Measurements from ENCODE around the gene DSCAML1.

Gene DSCAML1

GRCh38 chr11:117456027-117456720 is 340.8 kb downstream of the DSCAML1 start:
- Histone ChIP-seq H3K79me2 (ENCODE audit: insufficient read depth, low read length) (no peaks in the 10 kb centered on the region), H3F3A (ENCODE audit: insufficient read depth, low read length) (no peaks in the 10 kb centered on the region), H3K4me2 (ENCODE audit: low read length) (no peak overlapping the region), H3K4me1 (ENCODE audit: insufficient read depth, low read length, severe bottlenecking) (no peaks in the 10 kb centered on the region), H2AFZ (ENCODE audit: low read length) (no peak overlapping the region), H3K4me3 (ENCODE audit: low read depth, low read length, poor library complexity, severe bottlenecking) (no peak overlapping the region), H3K9me3 (ENCODE audit: low read length) (no peaks in the 10 kb centered on the region), H3K27me3 (ENCODE audit: insufficient read depth, low read length) (no peaks in the 10 kb centered on the region; the same call in 1 of the 2 replicates), H3K27ac (ENCODE audit: low read depth, low read length, poor library complexity, severe bottlenecking) (no peak overlapping the region), H3K9me2 (ENCODE audit: low read depth, low read length) (no peaks in the 10 kb centered on the region), H4K20me1 (ENCODE audit: insufficient read depth, low read length) (no peaks in the 10 kb centered on the region), H3K9ac (ENCODE audit: low read length) (no peak overlapping the region), H3K36me3 (ENCODE audit: insufficient read depth, low read length) (no peaks in the 10 kb centered on the region)
- TF ChIP-seq CTCF (IDR thresholded peaks at IDR 0.05; ENCODE audit: low read length) (no peak), EZH2 (IDR thresholded peaks at IDR 0.05; ENCODE audit: borderline replicate concordance, low read length) (no peak)

GRCh38 chr11:117454564-117454917 is 342.5 kb downstream of the DSCAML1 start:
- H3K79me2 ChIP-seq (ENCODE audit: insufficient read depth, low read length) = no peaks in the 10 kb centered on the region

GRCh38 chr11:117453886-117454563 is 343.0 kb downstream of the DSCAML1 start:
- no peaks in the 10 kb centered on the region; the same call in 1 of the 2 replicates for H3K27me3 ChIP-seq (ENCODE audit: insufficient read depth, low read length)
- H3K9me3 ChIP-seq (ENCODE audit: low read length) = no peaks in the 10 kb centered on the region
- H3K9me2 ChIP-seq (ENCODE audit: low read depth, low read length) = no peaks in the 10 kb centered on the region
- no peaks in the 10 kb centered on the region for H4K20me1 ChIP-seq (ENCODE audit: insufficient read depth, low read length)
- H3K36me3 ChIP-seq (ENCODE audit: insufficient read depth, low read length) = no peaks in the 10 kb centered on the region
- no peak overlapping the region for H2AFZ ChIP-seq (ENCODE audit: low read length)
- no peaks in the 10 kb centered on the region for H3K4me1 ChIP-seq (ENCODE audit: insufficient read depth, low read length, severe bottlenecking)
- no peak overlapping the region for H3K4me2 ChIP-seq (ENCODE audit: low read length)
- H3K79me2 ChIP-seq (ENCODE audit: insufficient read depth, low read length) = no peaks in the 10 kb centered on the region
- no peak overlapping the region for H3K9ac ChIP-seq (ENCODE audit: low read length)
- no peaks in the 10 kb centered on the region for H3F3A ChIP-seq (ENCODE audit: insufficient read depth, low read length)
- no peak overlapping the region for H3K27ac ChIP-seq (ENCODE audit: low read depth, low read length, poor library complexity, severe bottlenecking)
- H3K4me3 ChIP-seq (ENCODE audit: low read depth, low read length, poor library complexity, severe bottlenecking) = no peak overlapping the region
- no peak for TF ChIP-seq EZH2 (IDR thresholded peaks at IDR 0.05; ENCODE audit: borderline replicate concordance, low read length)
- no peak for TF ChIP-seq CTCF (IDR thresholded peaks at IDR 0.05; ENCODE audit: low read length)

More at GRCh38 chr11:117454564-117454917, 342.5 kb downstream of the DSCAML1 start:
- Histone ChIP-seq H3K4me2 (ENCODE audit: low read length) (no peak overlapping the region), H3K9me3 (ENCODE audit: low read length) (no peaks in the 10 kb centered on the region), H2AFZ (ENCODE audit: low read length) (no peak overlapping the region), H3K9me2 (ENCODE audit: low read depth, low read length) (no peaks in the 10 kb centered on the region), H3K4me3 (ENCODE audit: low read depth, low read length, poor library complexity, severe bottlenecking) (no peak overlapping the region), H3F3A (ENCODE audit: insufficient read depth, low read length) (no peaks in the 10 kb centered on the region), H4K20me1 (ENCODE audit: insufficient read depth, low read length) (no peaks in the 10 kb centered on the region), H3K9ac (ENCODE audit: low read length) (no peak overlapping the region), H3K4me1 (ENCODE audit: insufficient read depth, low read length, severe bottlenecking) (no peaks in the 10 kb centered on the region), H3K27me3 (ENCODE audit: insufficient read depth, low read length) (no peaks in the 10 kb centered on the region; the same call in 1 of the 2 replicates), H3K27ac (ENCODE audit: low read depth, low read length, poor library complexity, severe bottlenecking) (no peak overlapping the region), H3K36me3 (ENCODE audit: insufficient read depth, low read length) (no peaks in the 10 kb centered on the region)
- TF ChIP-seq EZH2 (IDR thresholded peaks at IDR 0.05; ENCODE audit: borderline replicate concordance, low read length) (no peak), CTCF (IDR thresholded peaks at IDR 0.05; ENCODE audit: low read length) (no peak)

Measured in OCI-LY1 (cell line).